HG02970 (cell line): ENCODE data around the gene CDH13.

Source experiments
- ATAC-seq: cut with Tn5 transposase; IDR thresholded peaks from one replicate; pipeline ENCODE4 v1.9.1; 2021; ENCODE audit warnings: mild to moderate bottlenecking, moderate library complexity, moderate number of reproducible peaks; ENCODE audit not compliant: unreplicated experiment, low FRiP score

The CDH13 gene

DNA sequence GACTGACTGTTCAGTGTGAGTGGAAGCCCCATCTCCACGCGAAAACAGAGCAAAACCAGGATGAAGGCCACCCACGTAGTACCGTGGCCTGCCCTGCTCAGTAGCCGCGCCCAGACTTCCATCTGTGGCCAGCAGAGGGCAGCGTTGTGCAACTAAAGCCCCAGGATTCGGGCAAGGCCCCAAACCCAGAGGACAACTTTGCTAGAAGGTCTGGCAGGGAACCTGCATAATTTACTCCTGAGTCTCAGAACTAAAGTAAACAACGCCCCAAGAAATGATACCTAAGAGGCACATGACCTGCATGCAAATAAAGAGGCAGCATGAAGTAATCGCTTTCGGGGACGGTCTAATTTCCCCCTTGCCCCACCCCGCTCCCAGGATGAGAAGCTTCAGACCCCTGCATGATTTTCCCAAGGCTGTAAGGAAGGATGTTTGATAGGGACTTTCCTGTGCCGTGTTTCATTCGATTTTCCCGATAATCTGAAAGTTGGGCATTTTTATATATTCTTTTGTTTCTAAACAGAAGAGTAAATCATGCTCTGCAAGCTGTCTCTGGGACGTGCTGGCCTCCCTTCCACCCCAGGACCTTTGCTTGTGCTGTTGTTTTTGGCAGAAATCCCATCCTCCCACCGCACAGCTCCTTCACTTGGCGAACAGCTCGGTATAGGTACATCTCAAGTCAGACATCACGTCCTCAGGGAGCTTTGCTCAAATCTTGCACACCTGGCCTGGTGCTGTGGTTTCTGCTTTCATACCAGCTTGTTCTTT, 1199.6 kb downstream of the CDH13 start:
- ATAC-seq, result peak; percentile 70

- no peak for ATAC-seq
Observed at GRCh38 chr16:83830091-83830768, 1203.5 kb downstream of the CDH13 start.

DNA sequence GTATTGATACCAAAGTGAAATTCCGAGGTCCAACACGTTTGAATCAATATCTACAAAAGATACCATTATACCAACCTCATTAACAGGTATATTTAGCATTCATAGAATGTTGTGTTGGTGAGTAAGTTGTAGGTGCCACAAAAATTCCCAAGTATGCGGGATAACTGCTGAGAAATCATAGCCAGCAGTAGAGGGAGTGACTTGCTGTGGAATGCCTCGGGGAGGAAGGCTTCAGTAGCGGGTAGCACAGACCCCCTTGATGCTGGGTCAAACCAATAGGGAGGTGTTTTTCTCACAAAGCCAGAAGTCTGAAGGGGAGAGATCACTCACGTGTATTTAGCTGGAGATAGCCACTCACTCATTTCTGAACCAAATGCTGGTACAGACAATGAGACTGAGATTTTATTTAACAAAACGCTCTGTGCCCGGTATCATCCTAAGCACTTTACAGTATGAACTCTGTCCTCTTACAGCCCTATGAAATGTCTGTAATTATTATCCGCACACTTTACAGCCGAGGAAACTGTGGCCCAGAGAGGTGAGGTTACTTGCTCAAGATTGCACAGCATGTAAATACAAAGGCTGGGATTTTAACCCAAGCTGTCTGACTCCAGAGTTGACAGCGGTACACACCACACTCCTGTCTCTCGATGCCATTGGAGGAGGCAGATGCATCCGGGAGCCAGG, 1204.1 kb downstream of the CDH13 start:
- ATAC-seq, result no peak

DNA sequence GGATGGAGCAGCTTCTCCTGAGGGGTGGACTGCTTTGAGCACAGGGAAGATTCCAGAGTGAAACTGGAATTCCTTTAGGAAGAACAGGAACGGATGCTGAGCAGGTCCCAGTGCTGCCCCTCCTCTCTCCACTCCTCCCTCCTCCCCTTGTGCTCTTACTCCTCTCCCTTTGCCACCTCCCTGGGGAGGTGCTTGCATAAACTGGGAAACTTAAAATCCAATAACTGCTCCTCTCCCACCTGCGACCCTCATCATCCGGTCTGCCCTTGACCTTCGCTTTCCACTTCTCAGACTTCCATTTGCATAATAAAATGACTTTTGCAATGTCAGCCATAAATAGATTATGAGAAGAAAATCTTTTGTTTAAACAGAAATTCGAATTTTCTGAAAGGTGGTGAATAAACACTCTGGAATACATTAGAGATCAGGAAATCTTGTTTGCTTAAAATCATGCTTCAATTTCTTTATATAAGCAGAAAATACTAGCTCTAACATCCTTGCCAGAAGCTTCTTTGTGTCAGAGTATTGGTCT, 1204.8 kb downstream of the CDH13 start:
- ATAC-seq, result no peak

GRCh38 chr16:83833921-83834320, 1207.2 kb downstream of the CDH13 start:
- no peak for ATAC-seq

DNA sequence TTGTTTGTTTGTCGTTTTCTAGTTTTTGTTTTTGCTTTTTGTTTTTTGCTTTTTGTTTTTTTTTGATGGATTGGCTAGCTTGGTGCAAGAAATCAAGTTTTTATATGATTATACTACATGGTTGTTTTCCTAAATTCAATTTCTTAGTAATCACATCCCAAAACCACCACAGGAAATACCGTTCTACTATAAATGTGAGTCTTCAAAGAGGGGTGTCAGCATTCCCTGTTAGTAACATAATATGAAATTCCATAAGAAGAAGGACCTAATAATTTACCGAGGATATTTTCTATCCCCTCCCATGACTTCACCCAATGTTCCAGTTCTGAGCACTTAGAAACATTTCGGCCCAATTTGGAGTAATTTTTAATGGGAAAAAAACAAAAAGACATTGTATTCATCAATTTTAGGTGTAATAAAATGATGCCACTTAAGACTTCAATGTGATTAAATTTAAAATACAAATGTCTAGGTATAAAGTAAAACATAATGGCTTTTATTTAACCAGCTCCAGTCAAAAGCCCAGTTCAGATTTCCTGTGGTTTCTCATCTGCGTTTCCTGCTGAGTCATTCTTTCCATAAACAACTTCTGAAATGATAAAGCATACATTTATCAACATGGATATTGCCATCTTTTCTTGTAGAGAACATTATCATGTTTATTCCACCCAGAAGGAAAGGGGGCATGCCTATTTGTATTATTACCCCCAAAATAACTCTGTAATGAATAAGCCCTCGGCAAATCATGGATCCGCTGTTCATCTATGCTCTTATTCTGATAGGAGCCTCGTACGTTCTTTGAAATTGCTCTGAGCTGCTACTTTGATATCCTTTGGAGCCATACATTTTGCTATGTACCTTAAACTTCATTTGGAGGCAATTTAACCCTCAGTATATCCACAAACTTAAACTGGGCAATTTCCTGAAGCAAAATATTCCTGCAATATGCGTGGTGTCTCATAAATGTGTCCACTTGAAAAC, 1209.1 kb downstream of the CDH13 start:
- ATAC-seq, result no peak

DNA sequence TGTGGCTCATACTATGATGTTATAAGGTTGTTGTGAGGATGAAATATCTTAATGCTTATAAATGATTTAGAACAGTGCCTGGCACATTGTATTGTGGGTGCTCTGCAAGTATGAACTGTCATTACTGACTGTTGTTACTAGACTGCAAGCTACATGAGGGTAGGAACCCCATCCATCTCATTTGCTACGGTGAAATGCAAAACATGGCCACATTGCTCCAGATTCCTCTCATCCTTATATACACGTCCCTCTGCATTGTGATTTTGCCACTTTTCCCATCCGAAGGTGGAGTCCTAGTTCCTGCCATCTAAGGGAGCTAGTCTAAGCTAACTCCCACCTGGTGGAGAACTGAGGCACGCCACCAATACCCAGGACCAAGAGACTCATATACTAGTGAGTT, 1210.8 kb downstream of the CDH13 start:
- ATAC-seq, result no peak

GRCh38 chr16:83838151-83838550, 1211.4 kb downstream of the CDH13 start:
- no peak for ATAC-seq

- ATAC-seq, result no peak
Observed at GRCh38 chr16:83839561-83839960, 1212.8 kb downstream of the CDH13 start.

DNA sequence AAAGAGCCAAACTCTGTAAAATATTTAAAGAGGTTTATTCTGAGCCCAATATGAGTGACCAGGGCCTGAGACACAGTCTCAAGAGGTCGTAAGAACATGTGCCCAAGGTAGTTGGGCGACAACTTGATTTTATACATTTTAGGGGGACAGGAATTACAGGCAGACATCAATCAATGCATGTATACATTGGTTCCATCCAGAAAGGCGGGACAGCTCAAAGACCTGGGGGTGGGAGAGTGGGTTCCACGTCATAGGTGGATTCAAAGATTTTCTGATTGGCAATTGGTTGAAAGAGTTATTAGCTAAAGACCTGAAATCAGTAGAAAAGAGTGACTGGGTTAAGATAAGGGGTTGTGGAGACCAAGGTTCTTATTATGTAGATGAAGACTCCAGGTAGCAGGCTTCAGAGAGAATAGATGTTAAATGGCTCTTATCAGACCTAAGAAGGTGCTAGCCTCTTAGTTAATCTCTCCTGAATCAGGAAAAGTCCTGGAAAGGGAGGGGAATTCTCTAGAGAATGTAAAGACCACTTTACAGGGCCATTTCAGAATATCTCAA, 1213.4 kb downstream of the CDH13 start:
- no peak for ATAC-seq

DNA sequence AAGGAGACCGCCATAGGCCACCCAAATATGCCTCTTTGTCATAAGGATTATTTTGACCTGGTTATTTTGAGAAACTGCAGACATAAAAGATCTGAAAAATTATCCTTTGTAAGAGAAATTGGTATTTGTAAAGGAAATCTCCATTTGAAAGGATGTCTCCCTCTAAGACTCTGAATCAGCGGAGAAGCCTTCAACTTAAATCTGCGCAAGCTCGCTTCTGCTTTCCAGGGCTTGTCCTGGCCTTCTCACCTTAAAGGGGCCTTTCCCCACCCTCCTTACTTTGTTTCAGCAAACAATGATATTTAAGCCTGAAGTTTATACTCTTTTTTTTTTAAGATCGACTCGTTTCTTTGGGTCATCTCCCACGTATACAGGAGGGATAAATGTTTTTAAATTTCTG, 1215.5 kb downstream of the CDH13 start:
- ATAC-seq, result no peak

- no peak for ATAC-seq
Observed at GRCh38 chr16:83842756-83843507, 1216.2 kb downstream of the CDH13 start.

DNA sequence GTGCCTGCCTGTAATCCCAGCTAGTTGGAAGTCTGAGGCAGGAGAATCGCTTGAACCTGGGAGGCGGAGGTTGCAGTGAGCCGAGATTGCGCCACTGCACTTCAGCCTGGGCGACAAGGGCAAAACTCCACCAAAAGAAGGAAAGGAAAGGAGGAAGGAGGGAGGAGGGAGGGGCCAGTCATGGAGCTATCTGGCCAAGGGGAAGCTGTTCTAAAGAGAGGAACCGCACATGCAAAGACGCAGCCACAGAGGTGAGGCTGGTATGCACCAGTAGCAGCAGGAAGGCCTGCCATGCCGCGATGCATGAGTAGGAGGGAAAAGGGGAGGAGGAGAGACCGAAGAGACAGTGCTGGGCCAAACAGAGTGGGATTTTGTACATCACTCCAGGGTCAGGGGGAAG, 1216.9 kb downstream of the CDH13 start:
- ATAC-seq, result no peak

DNA sequence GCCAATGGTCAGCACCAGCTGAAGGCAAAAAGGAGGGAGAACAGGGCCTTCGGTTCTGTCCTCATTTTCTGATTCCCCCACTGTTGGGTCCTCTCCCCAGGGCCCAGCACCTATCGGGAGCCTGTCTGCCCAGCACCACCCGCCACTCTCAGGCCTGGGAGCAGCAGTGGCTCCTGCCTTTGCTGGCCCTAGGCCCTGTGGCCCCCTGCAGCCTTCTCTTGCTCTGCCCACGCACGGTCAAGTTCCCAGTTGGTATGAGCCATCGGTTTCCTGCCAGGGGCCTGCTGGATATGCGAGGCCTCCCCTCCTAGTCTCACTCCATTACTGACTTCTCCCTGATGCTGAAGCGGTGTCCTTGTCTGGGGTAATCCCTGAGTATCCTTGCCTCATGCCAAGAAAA, 1218.5 kb downstream of the CDH13 start:
- ATAC-seq, result no peak

- ATAC-seq, result no peak
Observed at GRCh38 chr16:83847371-83848225, 1220.8 kb downstream of the CDH13 start.

GRCh38 chr16:83849421-83849820, 1222.7 kb downstream of the CDH13 start:
- no peak for ATAC-seq
